ENCODE data around the gene SLC3A2. TPM values are rescaled to one million over a fixed set of nuclear protein-coding genes. Genes with fewer than 3 reads are reported as not detected.

SLC3A2 gene
- total RNA-seq, 1 donor from 2014 or later, result 35.0 TPM

DNA sequence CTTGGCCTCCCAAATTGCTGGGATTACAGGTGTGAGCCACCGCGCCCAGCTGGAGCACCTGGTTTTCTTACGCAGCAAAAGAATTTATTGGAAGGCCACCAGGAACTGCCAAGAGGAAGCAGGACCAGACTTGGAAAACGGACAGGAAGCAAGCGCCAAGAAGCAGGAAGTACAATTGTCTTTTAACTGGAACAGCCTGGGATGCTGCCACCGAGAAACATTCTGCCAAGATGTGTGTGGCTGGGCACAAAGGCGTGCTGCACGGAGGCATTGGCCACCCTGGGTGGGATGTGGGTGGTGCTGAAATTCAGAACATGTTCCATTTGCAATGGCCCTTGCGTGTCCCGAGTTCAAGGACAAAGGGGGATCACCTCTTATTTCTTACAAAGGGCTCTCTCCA is 15.4 kb downstream of the SLC3A2 start:
- intact Hi-C loops (cut with micrococcal nuclease), result no loop called here
- Histone ChIP-seq H3K4me1 (peaks cover 11% of the 10 kb centered on the region), H3K27ac (replicated peaks) (peak overlapping the region; percentile 67), H3K36me3 (no peaks in the 10 kb centered on the region), H3K4me3 (no peak overlapping the region), H3K27me3 (ENCODE audit: low read depth) (peaks cover 3% of the 10 kb centered on the region), H3K9me3 (replicated peaks) (no peaks in the 10 kb centered on the region)
- no peak for DNase-seq
- TF ChIP-seq, protein P1, sequence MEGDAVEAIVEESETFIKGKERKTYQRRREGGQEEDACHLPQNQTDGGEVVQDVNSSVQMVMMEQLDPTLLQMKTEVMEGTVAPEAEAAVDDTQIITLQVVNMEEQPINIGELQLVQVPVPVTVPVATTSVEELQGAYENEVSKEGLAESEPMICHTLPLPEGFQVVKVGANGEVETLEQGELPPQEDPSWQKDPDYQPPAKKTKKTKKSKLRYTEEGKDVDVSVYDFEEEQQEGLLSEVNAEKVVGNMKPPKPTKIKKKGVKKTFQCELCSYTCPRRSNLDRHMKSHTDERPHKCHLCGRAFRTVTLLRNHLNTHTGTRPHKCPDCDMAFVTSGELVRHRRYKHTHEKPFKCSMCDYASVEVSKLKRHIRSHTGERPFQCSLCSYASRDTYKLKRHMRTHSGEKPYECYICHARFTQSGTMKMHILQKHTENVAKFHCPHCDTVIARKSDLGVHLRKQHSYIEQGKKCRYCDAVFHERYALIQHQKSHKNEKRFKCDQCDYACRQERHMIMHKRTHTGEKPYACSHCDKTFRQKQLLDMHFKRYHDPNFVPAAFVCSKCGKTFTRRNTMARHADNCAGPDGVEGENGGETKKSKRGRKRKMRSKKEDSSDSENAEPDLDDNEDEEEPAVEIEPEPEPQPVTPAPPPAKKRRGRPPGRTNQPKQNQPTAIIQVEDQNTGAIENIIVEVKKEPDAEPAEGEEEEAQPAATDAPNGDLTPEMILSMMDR (IDR thresholded peaks at IDR 0.05; ENCODE audit: borderline replicate concordance), result no peak

DNA sequence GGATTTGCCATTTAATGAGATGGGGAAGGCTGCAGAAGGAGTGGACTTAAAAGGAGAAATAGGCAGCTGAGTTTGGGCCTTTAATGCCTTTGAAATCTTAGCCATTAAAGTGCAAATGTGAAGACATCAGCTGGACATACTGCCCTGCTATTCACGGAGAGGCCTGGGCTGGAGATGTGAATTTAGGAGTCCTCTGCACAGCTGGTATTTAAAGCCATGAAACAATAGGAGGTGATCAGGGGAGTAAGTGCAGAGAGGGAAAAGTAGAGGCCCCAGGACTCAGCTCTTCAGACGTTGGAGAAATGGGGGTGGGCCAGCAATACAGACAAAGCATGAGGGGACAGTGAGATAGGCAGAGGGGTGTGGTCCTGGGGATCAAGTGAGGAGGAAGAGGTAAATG is 16.6 kb downstream of the SLC3A2 start:
- Histone ChIP-seq H3K27me3 (ENCODE audit: low read depth) (peaks cover 3% of the 10 kb centered on the region), H3K9me3 (replicated peaks) (no peaks in the 10 kb centered on the region), H3K36me3 (no peaks in the 10 kb centered on the region), H3K4me1 (peaks cover 11% of the 10 kb centered on the region), H3K4me3 (no peak overlapping the region), H3K27ac (replicated peaks) (no peak overlapping the region)
- TF ChIP-seq, protein P1 (IDR thresholded peaks at IDR 0.05; ENCODE audit: borderline replicate concordance), result no peak
- no peak for DNase-seq
- intact Hi-C loops (cut with micrococcal nuclease), result no loop called here

DNA sequence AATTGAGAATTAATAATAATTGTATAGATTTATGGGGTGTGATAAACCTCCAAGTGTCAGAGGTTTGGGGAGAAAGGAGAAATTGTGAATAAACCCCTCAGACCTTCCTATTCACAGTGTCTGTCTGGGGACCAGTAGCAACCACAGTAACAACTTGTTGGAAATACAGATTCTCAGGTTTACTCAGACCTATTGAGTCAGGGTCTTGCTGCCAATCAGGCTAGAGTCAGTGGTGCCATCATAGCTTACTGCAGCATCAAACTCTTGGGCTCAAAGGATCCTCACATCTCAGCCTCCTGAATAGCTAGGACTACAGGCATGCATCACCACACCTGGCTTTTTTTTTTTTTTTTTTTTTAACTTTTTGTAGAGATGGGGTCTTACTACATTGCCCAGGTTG is 17.3 kb downstream of the SLC3A2 start:
- Histone ChIP-seq H3K9me3 (replicated peaks) (no peaks in the 10 kb centered on the region), H3K4me1 (peaks cover 11% of the 10 kb centered on the region), H3K27ac (replicated peaks) (no peak overlapping the region), H3K36me3 (no peaks in the 10 kb centered on the region), H3K27me3 (ENCODE audit: low read depth) (peaks cover 3% of the 10 kb centered on the region), H3K4me3 (no peak overlapping the region)
- no peak for DNase-seq
- TF ChIP-seq, protein P1 (IDR thresholded peaks at IDR 0.05; ENCODE audit: borderline replicate concordance), result no peak
- intact Hi-C loops (cut with micrococcal nuclease), result no loop called here

DNA sequence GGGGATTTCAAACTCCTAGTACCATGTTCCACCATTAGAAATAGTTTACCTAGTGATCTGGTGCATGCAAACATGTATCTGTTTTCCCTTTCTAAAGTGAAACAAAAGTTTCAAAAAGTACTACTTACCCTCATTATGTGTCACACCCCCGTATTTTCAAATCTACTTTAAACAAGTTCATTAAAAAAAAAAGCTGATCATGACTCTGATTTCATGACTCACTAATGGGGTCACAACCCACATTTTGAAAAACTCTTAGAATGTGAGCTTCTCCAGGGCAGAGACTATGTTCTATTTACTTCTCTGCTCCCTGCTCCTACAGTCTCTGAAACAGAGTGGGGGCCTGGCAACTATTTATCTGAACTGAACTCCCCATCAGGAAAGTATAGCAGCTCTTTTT is 22.2 kb downstream of the SLC3A2 start:
- H3K9me3 ChIP-seq (replicated peaks), result no peaks in the 10 kb centered on the region
- TF ChIP-seq, protein P1 (IDR thresholded peaks at IDR 0.05; ENCODE audit: borderline replicate concordance), result no peak
- H3K27me3 ChIP-seq (ENCODE audit: low read depth), result peaks cover 3% of the 10 kb centered on the region
- intact Hi-C loops (cut with micrococcal nuclease), result no loop called here
- DNase-seq, result no peak
- H3K4me3 ChIP-seq, result no peak overlapping the region
- H3K36me3 ChIP-seq, result no peaks in the 10 kb centered on the region
- H3K4me1 ChIP-seq, result peaks cover 20% of the 10 kb centered on the region
- no peak overlapping the region for H3K27ac ChIP-seq (replicated peaks)

DNA sequence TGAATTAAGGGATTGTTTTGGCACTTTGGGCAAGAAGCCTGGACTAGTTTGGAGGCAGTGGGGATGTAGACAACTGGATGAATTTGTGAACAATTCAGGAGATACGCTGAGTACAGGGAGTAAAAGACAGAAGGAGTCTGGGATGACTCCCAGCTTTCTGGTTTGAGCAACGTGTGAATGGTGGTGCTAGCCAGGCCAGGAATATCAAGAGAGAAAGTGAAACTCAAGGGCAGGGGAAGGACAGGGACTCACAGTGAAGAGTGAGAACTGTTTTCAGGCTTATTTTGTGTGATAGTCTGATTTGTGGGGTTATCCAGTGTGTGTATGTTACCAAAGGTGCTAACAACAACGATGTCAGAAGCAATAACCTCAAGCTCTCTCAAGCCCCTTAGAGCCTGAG is 24.6 kb downstream of the SLC3A2 start:
- Histone ChIP-seq H3K9me3 (replicated peaks) (no peaks in the 10 kb centered on the region), H3K27ac (replicated peaks) (no peak overlapping the region)

More for the DNA sequence above, 24.6 kb downstream of the SLC3A2 start:
- H3K4me3 ChIP-seq, result no peak overlapping the region
- DNase-seq, result no peak
- TF ChIP-seq, protein P1 (IDR thresholded peaks at IDR 0.05; ENCODE audit: borderline replicate concordance), result no peak
- H3K4me1 ChIP-seq, result peaks cover 38% of the 10 kb centered on the region
- intact Hi-C loops (cut with micrococcal nuclease), result loop anchor here (5.0 kb wide), 1 partner anchor 117 kb away; no protein-coding TSS in a partner anchor
- H3K27me3 ChIP-seq (ENCODE audit: low read depth), result no peaks in the 10 kb centered on the region
- no peaks in the 10 kb centered on the region for H3K36me3 ChIP-seq
